HUES64 (cell line): ENCODE results near the gene GATAD2A.

Source experiments
- H3K27ac ChIP-seq: 2 replicates; pipeline ENCODE4 v1.7.0; 2013; ENCODE audit warnings: low read depth, low read length, inconsistent platforms
- H3K27me3 ChIP-seq: 2 replicates; pipeline ENCODE4 v1.6.1; 2013; ENCODE audit warnings: mild to moderate bottlenecking, low read length; ENCODE audit not compliant: insufficient read depth
- H3K36me3 ChIP-seq: 2 replicates; pipeline ENCODE4 v1.6.1; 2013; ENCODE audit warnings: mild to moderate bottlenecking, low read length; ENCODE audit not compliant: insufficient read depth
- H3K4me1 ChIP-seq: 2 replicates; pipeline ENCODE4 v1.6.1; 2013; ENCODE audit warnings: mild to moderate bottlenecking, low read length, moderate library complexity; ENCODE audit not compliant: insufficient read depth
- H3K4me3 ChIP-seq: 2 replicates; pipeline ENCODE4 v1.5.1; 2013; ENCODE audit warnings: mild to moderate bottlenecking, low read length, moderate library complexity
- H3K9ac ChIP-seq: 2 replicates; pipeline ENCODE4 v1.6.1; 2013; ENCODE audit warnings: mild to moderate bottlenecking, low read depth, low read length
- H3K9me3 ChIP-seq: 2 replicates; pipeline ENCODE4 v1.6.1; 2013; ENCODE audit warnings: low read depth, low read length; ENCODE audit not compliant: insufficient read depth
- WGBS: fragments of 150-250, 120-280 bp; methylation state at CpG from one replicate; pipeline ENCODE4 v1.1.7; 2013; ENCODE audit warnings: missing lambda C conversion rate; 5-methylcytosine and 5-hydroxymethylcytosine counted together

Gene GATAD2A

GRCh38 chr19:19510432-19510831 is 105.0 kb downstream of the GATAD2A start:
- Histone ChIP-seq H3K27ac (no peak overlapping the region), H3K4me3 (no peak overlapping the region)
- 61% methylated on average over 6 of the region's 6 CpGs for WGBS

GRCh38 chr19:19513682-19514081 is 108.2 kb downstream of the GATAD2A start:
- Histone ChIP-seq H3K36me3 (peaks cover 4% of the 10 kb centered on the region; the same call in 1 of the 2 replicates), H3K9ac (no peak overlapping the region), H3K4me3 (no peak overlapping the region), H3K4me1 (no peaks in the 10 kb centered on the region), H3K27ac (no peak overlapping the region), H3K27me3 (no peaks in the 10 kb centered on the region), H3K9me3 (no peaks in the 10 kb centered on the region)
- WGBS, result 94% methylated on average over 17 of the region's 17 CpGs

More at GRCh38 chr19:19510432-19510831, 105.0 kb downstream of the GATAD2A start:
- H3K4me1 ChIP-seq, result no peaks in the 10 kb centered on the region
- peaks cover 24% of the 10 kb centered on the region for H3K36me3 ChIP-seq
- H3K9me3 ChIP-seq, result no peaks in the 10 kb centered on the region
- H3K27me3 ChIP-seq, result no peaks in the 10 kb centered on the region
- no peak overlapping the region for H3K9ac ChIP-seq

GRCh38 chr19:19514215-19514657 is 108.8 kb downstream of the GATAD2A start:
- 96% methylated on average over 46 of the region's 46 CpGs for WGBS
- Histone ChIP-seq H3K27me3 (no peaks in the 10 kb centered on the region), H3K4me3 (no peak overlapping the region), H3K36me3 (peaks cover 7% of the 10 kb centered on the region), H3K9ac (no peak overlapping the region), H3K9me3 (no peaks in the 10 kb centered on the region), H3K4me1 (no peaks in the 10 kb centered on the region), H3K27ac (no peak overlapping the region)

- no peaks in the 10 kb centered on the region for H3K27me3 ChIP-seq
- H3K9ac ChIP-seq, result peak within 1 kb of the TSS; percentile 67
- 96% methylated on average over 74 of the region's 74 CpGs for WGBS
- peak within 1 kb of the TSS; percentile 61 for H3K27ac ChIP-seq
- H3K4me3 ChIP-seq, result peak within 1 kb of the TSS; percentile 82
- H3K4me1 ChIP-seq, result no peaks in the 10 kb centered on the region
- H3K36me3 ChIP-seq, result peaks cover 15% of the 10 kb centered on the region
- H3K9me3 ChIP-seq, result no peaks in the 10 kb centered on the region
Measured at GRCh38 chr19:19514881-19515641, 109.6 kb downstream of the GATAD2A start, which contains the start of gene TSSK6. Gene TSSK6 (minus strand): TSS chr19:19515548. CDS start chr19:19515427, 121 bp downstream.

GRCh38 chr19:19515642-19516519 is 110.4 kb downstream of the GATAD2A start, which contains the start of gene NDUFA13:
Gene NDUFA13 (plus strand): TSS chr19:19516225. CDS start chr19:19516239, 14 bp downstream.
- Histone ChIP-seq H3K9ac (peak within 1 kb of the TSS; percentile 67), H3K27ac (peak within 1 kb of the TSS; percentile 61), H3K9me3 (no peaks in the 10 kb centered on the region), H3K36me3 (peaks cover 23% of the 10 kb centered on the region), H3K4me3 (peak within 1 kb of the TSS; percentile 82), H3K4me1 (no peaks in the 10 kb centered on the region), H3K27me3 (no peaks in the 10 kb centered on the region)
- 8% methylated on average over 61 of the region's 61 CpGs for WGBS

GRCh38 chr19:19517235-19517619 is 111.8 kb downstream of the GATAD2A start:
- H3K9me3 ChIP-seq, result 0 out of 2 replicates have a peak, but pooled peaks cover 3% of the 10 kb centered on the region
- H3K4me3 ChIP-seq, result peak overlapping the region; percentile 82; the same call in 1 of the 2 replicates
- no peak overlapping the region for H3K9ac ChIP-seq
- H3K27me3 ChIP-seq, result no peaks in the 10 kb centered on the region
- WGBS, result 98% methylated on average over 10 of the region's 10 CpGs
- peaks cover 28% of the 10 kb centered on the region for H3K36me3 ChIP-seq
- H3K4me1 ChIP-seq, result no peaks in the 10 kb centered on the region
- no peak overlapping the region for H3K27ac ChIP-seq

GRCh38 chr19:19520989-19521388 is 115.5 kb downstream of the GATAD2A start:
- Histone ChIP-seq H3K4me1 (no peaks in the 10 kb centered on the region), H3K27me3 (no peaks in the 10 kb centered on the region)

GRCh38 chr19:19523177-19523576 is 117.7 kb downstream of the GATAD2A start:
- Histone ChIP-seq H3K27ac (no peak overlapping the region), H3K9ac (no peak overlapping the region), H3K27me3 (no peaks in the 10 kb centered on the region), H3K4me3 (no peak overlapping the region), H3K36me3 (peaks cover 54% of the 10 kb centered on the region), H3K9me3 (0 out of 2 replicates have a peak, but pooled peaks cover 3% of the 10 kb centered on the region), H3K4me1 (no peaks in the 10 kb centered on the region)
- 96% methylated on average over 3 of the region's 3 CpGs for WGBS

More at GRCh38 chr19:19520989-19521388, 115.5 kb downstream of the GATAD2A start:
- H3K9me3 ChIP-seq, result 0 out of 2 replicates have a peak, but pooled peaks cover 3% of the 10 kb centered on the region
- peaks cover 41% of the 10 kb centered on the region for H3K36me3 ChIP-seq
- no peak overlapping the region for H3K9ac ChIP-seq
- WGBS, result 95% methylated on average over 5 of the region's 6 CpGs
- no peak overlapping the region for H3K27ac ChIP-seq
- H3K4me3 ChIP-seq, result no peak overlapping the region

- peaks cover 56% of the 10 kb centered on the region for H3K36me3 ChIP-seq
- no peak overlapping the region for H3K9ac ChIP-seq
- no peak overlapping the region for H3K4me3 ChIP-seq
- no peak overlapping the region for H3K27ac ChIP-seq
- H3K27me3 ChIP-seq, result no peaks in the 10 kb centered on the region
- 0 out of 2 replicates have a peak, but pooled peaks cover 3% of the 10 kb centered on the region for H3K9me3 ChIP-seq
- 97% methylated on average over 7 of the region's 7 CpGs for WGBS
- H3K4me1 ChIP-seq, result no peaks in the 10 kb centered on the region
Measured at GRCh38 chr19:19524053-19524452, 118.6 kb downstream of the GATAD2A start.

- Histone ChIP-seq H3K4me3 (no peak overlapping the region), H3K27ac (peak overlapping the region; percentile 23; the same call in 1 of the 2 replicates)
- WGBS, result 93% methylated on average over 23 of the region's 23 CpGs
Measured at GRCh38 chr19:19525611-19526380, 120.3 kb downstream of the GATAD2A start.

More at GRCh38 chr19:19525611-19526380, 120.3 kb downstream of the GATAD2A start:
- Histone ChIP-seq H3K27me3 (no peaks in the 10 kb centered on the region), H3K4me1 (no peaks in the 10 kb centered on the region), H3K9ac (no peak overlapping the region), H3K9me3 (0 out of 2 replicates have a peak, but pooled peaks cover 3% of the 10 kb centered on the region), H3K36me3 (peaks cover 42% of the 10 kb centered on the region)
